Panc1 (cell line): Measurements from ENCODE around the gene ZNF407. TPM values are rescaled to one million over a fixed set of nuclear protein-coding genes. Genes with fewer than 3 reads are reported as not detected.
A peak's percentile ranks its signal among the peaks of the same experiment; 100 is the strongest.

Experiments
- ATAC-seq: fragments of 200-7000 bp; cut with Tn5 transposase; 2 replicates; pipeline ENCODE4 v1.9.1; 2020; ENCODE audit warnings: mild to moderate bottlenecking, moderate library complexity
- BruUV-seq: library from RNA; stranded (reverse); fragments of 400-500 nt; replicated peaks from 2 replicates; lab custom pipeline; 2021; lab: Mats Ljungman, UMichigan
- CTCF ChIA-PET: fragments of 300-600 bp; sonication (Branson Sonifier 250); formaldehyde crosslinking; loops from one replicate; lab custom pipeline; 2022; ENCODE audit warnings: antibody characterized with exemption; lab: Charles Lee
- POLR2A ChIA-PET: fragments of 300-600 bp; sonication (Branson Sonifier 250); formaldehyde crosslinking; loops from one replicate; lab custom pipeline; 2022; ENCODE audit warnings: antibody characterized with exemption; lab: Charles Lee
- DNase-seq: peaks from one replicate; pipeline ENCODE4 v3.0.0-alpha.2; 2010; ENCODE audit warnings: low read depth, low spot score
- H3K27ac ChIP-seq: 2 replicates; pipeline ENCODE4 v1.5.1; 2011; ENCODE audit warnings: mild to moderate bottlenecking, low read length, inconsistent platforms
- H3K27me3 ChIP-seq: fragments of 200-500 bp; sonication (Bioruptor generic); 2 replicates; pipeline ENCODE4 v1.6.0; 2014; ENCODE audit warnings: low read length, inconsistent platforms; ENCODE audit not compliant: control insufficient read depth, insufficient read depth
- H3K36me3 ChIP-seq: fragments of 200-500 bp; sonication (Bioruptor generic); 2 replicates; pipeline ENCODE4 v1.5.1; 2014; ENCODE audit warnings: inconsistent platforms, mild to moderate bottlenecking, low read length, moderate library complexity; ENCODE audit not compliant: control insufficient read depth, insufficient read depth
- H3K4me1 ChIP-seq: 2 replicates; pipeline ENCODE4 v1.5.1; 2011; ENCODE audit warnings: inconsistent platforms, mild to moderate bottlenecking, low read length, moderate library complexity; ENCODE audit not compliant: control insufficient read depth, insufficient read depth
- H3K4me3 ChIP-seq, 2 experiments: 2 replicates each; pipeline ENCODE4 v1.5.1; 2011 to 2012; ENCODE audit warnings: low read depth in 2 of 2, low read length in 2 of 2, mild to moderate bottlenecking in 2 of 2, inconsistent platforms in 1 of 2, moderate library complexity in 1 of 2
- H3K9me3 ChIP-seq: fragments of 200-500 bp; sonication (Bioruptor generic); 2 replicates; pipeline ENCODE4 v1.5.1; 2014; ENCODE audit warnings: low read depth, mild to moderate bottlenecking, inconsistent platforms, low read length, moderate library complexity; ENCODE audit not compliant: control insufficient read depth, insufficient read depth
- POLR2AphosphoS5 ChIP-seq: IDR thresholded peaks from 2 replicates; pipeline ENCODE4 v1.6.1; 2012; ENCODE audit warnings: mild to moderate bottlenecking, low read depth, low read length, moderate library complexity
- SIN3A ChIP-seq: IDR thresholded peaks from 2 replicates; pipeline ENCODE4 v1.6.1; 2012; ENCODE audit warnings: low read depth, mild to moderate bottlenecking, low read length, moderate library complexity, borderline replicate concordance; ENCODE audit not compliant: insufficient read depth
- TCF7L2 ChIP-seq: IDR thresholded peaks from 2 replicates; pipeline ENCODE4 v1.6.1; 2011; ENCODE audit warnings: mild to moderate bottlenecking, low read depth, low read length, inconsistent platforms
- in situ Hi-C: cut with HindIII; loops from 2 replicates; pipeline ENCODE4 v1.10.0; 2016; ENCODE audit warnings: low sequenced_read_pairs, low pct_unique_long_range_greater_than_20kb
- intact Hi-C: fragments of 100-400 bp; cut with micrococcal nuclease; formaldehyde crosslinking; loops from one replicate; pipeline ENCODE4 v1.10.0; 2022; ENCODE audit not compliant: unreplicated experiment
- total RNA-seq: library from RNA; stranded (reverse); gene quantifications from one replicate; pipeline ENCODE4 v1.2.1, GENCODE V29; 2021; ENCODE audit not compliant: unreplicated experiment
- TF ChIP-seq, protein P1 (sequence below): fragments of 450-650 bp; IDR thresholded peaks from 2 replicates; pipeline ENCODE4 v1.5.1; 2017; ENCODE audit warnings: mild to moderate bottlenecking
- TF ChIP-seq, protein P2 (sequence below), 2 experiments: IDR thresholded peaks; 2 replicates each; pipeline ENCODE4 v1.6.1; 2011 to 2012; ENCODE audit warnings: low read depth in 2 of 2, control low read depth in 1 of 2, low read length in 1 of 2, mild to moderate bottlenecking in 1 of 2, moderate library complexity in 1 of 2; ENCODE audit not compliant: insufficient read depth in 1 of 2

The ZNF407 gene
- total RNA-seq, 1 experiment from 2014 or later: 16.8 TPM

DNA sequence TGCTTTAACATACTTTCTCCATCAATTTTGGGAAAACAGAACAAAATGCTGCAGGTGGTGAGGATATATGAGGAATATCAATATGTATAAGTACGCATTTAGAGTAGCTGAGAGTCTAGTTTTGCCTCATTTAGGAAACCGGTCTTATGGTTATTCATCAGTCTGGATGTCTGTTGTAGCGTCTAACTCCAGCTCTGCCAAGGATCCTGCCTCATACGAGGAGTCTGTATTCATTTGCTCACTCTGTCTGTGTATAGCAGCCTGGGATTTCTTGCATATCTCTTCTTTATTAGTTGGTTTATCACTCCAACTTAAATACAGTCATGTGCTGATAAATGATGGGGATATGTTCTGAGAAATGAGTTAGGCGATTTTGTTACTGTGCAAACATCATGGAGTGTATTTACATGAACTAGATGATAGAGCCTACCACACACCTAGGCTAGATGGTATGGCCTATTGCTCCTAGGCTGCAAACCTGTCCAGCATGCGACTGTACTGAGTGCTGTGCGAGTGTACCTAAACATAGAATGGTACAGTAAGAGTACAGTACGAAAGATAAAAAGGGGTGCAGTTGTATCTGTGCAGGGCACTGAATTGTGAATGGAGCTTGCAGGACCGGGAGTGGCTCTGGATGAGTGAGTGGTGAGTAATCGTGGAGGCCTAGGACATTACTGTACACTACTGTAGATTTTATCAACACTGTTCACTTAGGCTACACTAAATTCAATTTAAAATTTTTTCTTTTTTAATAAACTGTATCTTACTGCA, 148.1 kb downstream of the ZNF407 start:
- H3K9me3 ChIP-seq: no peaks in the 10 kb centered on the region
- peak; percentile 89 for DNase-seq
- in situ Hi-C loops: no loop called here
- BruUV-seq: no TSS peak
- peak; percentile 100 for ATAC-seq
- CTCF ChIA-PET: no interaction called here
- H3K36me3 ChIP-seq: no peaks in the 10 kb centered on the region
- peaks cover 17% of the 10 kb centered on the region for H3K4me1 ChIP-seq
- no peak for TF ChIP-seq SIN3A
- TF ChIP-seq, protein P1, sequence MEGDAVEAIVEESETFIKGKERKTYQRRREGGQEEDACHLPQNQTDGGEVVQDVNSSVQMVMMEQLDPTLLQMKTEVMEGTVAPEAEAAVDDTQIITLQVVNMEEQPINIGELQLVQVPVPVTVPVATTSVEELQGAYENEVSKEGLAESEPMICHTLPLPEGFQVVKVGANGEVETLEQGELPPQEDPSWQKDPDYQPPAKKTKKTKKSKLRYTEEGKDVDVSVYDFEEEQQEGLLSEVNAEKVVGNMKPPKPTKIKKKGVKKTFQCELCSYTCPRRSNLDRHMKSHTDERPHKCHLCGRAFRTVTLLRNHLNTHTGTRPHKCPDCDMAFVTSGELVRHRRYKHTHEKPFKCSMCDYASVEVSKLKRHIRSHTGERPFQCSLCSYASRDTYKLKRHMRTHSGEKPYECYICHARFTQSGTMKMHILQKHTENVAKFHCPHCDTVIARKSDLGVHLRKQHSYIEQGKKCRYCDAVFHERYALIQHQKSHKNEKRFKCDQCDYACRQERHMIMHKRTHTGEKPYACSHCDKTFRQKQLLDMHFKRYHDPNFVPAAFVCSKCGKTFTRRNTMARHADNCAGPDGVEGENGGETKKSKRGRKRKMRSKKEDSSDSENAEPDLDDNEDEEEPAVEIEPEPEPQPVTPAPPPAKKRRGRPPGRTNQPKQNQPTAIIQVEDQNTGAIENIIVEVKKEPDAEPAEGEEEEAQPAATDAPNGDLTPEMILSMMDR: 0 out of 2 replicates have a peak, but pooled peaks have one; percentile 7
- no peaks in the 10 kb centered on the region for H3K27me3 ChIP-seq
- H3K27ac ChIP-seq: peak overlapping the region; percentile 56
- POLR2A ChIA-PET: no interaction called here
- H3K4me3 ChIP-seq: 0 out of 4 replicates have a peak overlapping the region, but pooled peaks of 1 of the 2 experiments have one; percentile 10
- intact Hi-C loops: no loop called here

DNA sequence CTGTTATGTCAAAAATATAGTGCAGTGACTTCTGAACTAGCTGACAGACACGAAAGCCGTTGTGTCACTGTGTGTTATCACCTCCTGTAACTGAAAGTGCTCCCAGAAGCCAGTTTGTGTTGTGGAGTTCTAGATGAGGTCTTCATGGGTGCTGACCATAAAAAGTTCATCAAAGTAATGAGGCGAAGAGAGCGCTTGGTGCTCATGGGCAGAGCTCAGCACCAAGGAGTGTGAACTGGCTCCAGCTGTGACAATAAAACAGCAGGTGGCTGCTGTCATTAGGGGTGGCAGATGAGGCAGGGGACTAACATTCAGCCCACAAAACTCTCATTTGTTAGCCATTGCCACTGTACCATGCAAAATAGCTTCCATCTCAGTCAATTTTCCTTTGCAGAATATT, 151.1 kb downstream of the ZNF407 start:
- Histone ChIP-seq H3K9me3 (no peaks in the 10 kb centered on the region), H3K36me3 (no peaks in the 10 kb centered on the region), H3K4me1 (peaks cover 17% of the 10 kb centered on the region), H3K27ac (no peak overlapping the region), H3K4me3 (no peak overlapping the region), H3K27me3 (no peaks in the 10 kb centered on the region)
- TF ChIP-seq, protein P2, sequence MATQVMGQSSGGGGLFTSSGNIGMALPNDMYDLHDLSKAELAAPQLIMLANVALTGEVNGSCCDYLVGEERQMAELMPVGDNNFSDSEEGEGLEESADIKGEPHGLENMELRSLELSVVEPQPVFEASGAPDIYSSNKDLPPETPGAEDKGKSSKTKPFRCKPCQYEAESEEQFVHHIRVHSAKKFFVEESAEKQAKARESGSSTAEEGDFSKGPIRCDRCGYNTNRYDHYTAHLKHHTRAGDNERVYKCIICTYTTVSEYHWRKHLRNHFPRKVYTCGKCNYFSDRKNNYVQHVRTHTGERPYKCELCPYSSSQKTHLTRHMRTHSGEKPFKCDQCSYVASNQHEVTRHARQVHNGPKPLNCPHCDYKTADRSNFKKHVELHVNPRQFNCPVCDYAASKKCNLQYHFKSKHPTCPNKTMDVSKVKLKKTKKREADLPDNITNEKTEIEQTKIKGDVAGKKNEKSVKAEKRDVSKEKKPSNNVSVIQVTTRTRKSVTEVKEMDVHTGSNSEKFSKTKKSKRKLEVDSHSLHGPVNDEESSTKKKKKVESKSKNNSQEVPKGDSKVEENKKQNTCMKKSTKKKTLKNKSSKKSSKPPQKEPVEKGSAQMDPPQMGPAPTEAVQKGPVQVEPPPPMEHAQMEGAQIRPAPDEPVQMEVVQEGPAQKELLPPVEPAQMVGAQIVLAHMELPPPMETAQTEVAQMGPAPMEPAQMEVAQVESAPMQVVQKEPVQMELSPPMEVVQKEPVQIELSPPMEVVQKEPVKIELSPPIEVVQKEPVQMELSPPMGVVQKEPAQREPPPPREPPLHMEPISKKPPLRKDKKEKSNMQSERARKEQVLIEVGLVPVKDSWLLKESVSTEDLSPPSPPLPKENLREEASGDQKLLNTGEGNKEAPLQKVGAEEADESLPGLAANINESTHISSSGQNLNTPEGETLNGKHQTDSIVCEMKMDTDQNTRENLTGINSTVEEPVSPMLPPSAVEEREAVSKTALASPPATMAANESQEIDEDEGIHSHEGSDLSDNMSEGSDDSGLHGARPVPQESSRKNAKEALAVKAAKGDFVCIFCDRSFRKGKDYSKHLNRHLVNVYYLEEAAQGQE (IDR thresholded peaks at IDR 0.05; ENCODE audit: insufficient read depth in 1 of 2, low read depth in 2 of 2, low read length in 1 of 2): no peak
- TF ChIP-seq POLR2AphosphoS5 (no peak), SIN3A (no peak), TCF7L2 (no peak)
- TF ChIP-seq, protein P1: no peak
- no peak for ATAC-seq
- ChIA-PET POLR2A (no interaction called here), CTCF (no interaction called here)
- no peak for DNase-seq
- BruUV-seq: no TSS peak
- in situ Hi-C loops: no loop called here
- intact Hi-C loops: no loop called here
